Measurements from ENCODE around the gene ASPG.
A peak's percentile ranks its signal among the peaks of the same experiment; 100 is the strongest.

The ASPG gene

DNA sequence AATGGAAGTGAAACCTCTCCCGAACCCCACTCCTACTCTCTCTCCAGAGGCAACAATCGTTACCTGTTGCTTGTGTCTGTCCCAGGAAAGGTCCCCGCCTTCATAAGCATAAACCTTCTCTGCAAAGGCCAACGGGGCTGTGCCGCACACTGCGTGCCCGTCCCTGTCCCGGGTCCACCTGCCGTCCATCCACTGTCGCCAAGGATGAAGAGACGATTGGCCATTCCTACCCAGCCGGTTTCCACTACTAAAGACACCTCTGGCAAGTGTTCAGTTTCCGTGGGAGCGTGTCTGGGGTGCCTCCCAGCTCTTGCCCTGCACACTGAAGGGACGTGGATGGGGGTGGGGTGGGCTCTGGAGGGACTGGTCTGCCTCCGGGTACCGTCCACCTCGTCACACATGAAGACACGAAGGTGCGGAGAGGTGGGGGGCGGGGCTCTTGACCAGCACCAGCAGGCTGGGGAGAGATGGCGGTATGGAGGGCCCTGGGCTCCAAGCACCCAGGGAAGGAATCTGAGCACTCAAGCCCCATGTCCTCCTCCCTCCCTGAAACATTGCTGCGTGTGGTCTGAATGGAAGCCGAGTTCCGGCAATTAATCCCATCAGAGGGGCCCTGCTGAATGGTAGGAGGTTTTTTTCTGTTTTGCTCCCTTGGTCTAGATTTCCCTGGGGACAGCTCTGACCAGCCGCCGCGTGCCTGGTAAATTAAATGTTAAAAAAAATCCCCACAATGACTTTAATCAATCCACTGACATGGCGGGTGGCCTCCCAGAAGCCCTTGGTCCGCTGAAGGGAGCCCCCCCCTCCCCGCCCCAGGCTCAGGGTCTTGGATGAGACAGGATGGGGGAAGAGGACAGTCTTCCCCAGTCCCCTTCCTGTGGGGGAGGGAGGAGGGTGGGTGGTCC lies 48.8 kb downstream of the ASPG start:
- Histone ChIP-seq H3K9me3 (ENCODE audit: control insufficient read depth, insufficient read depth, low read depth, low read length) (peaks cover 10% of the 10 kb centered on the region), H3K4me3 (ENCODE audit: low read depth, low read length) (peak overlapping the region; percentile 59; the same call in 1 of the 2 replicates), H3K27me3 (ENCODE audit: control insufficient read depth, insufficient read depth, low read length) (peaks cover 60% of the 10 kb centered on the region), H3K36me3 (ENCODE audit: control insufficient read depth, insufficient read depth, low read length) (no peaks in the 10 kb centered on the region), H3K9ac (ENCODE audit: low read length) (no peak overlapping the region), H3K27ac (ENCODE audit: low read depth, low read length) (no peak overlapping the region), H3K4me1 (ENCODE audit: control insufficient read depth, insufficient read depth, low read length) (peaks cover 20% of the 10 kb centered on the region)

GRCh38 chr14:104135121-104135903 lies 49.8 kb downstream of the ASPG start:
- peak overlapping the region; percentile 59 for H3K4me3 ChIP-seq (ENCODE audit: low read depth, low read length)
- H3K4me1 ChIP-seq (ENCODE audit: control insufficient read depth, insufficient read depth, low read length): peaks cover 30% of the 10 kb centered on the region
- peaks cover under 1% of the 10 kb centered on the region; the same call in 1 of the 2 replicates for H3K9me3 ChIP-seq (ENCODE audit: control insufficient read depth, insufficient read depth, low read depth, low read length)
- H3K27me3 ChIP-seq (ENCODE audit: control insufficient read depth, insufficient read depth, low read length): peaks cover 60% of the 10 kb centered on the region
- peak overlapping the region; percentile 20 for H3K9ac ChIP-seq (ENCODE audit: low read length)
- no peak overlapping the region for H3K27ac ChIP-seq (ENCODE audit: low read depth, low read length)
- no peaks in the 10 kb centered on the region for H3K36me3 ChIP-seq (ENCODE audit: control insufficient read depth, insufficient read depth, low read length)

GRCh38 chr14:104135904-104136471 lies 50.5 kb downstream of the ASPG start:
- H3K36me3 ChIP-seq (ENCODE audit: control insufficient read depth, insufficient read depth, low read length): no peaks in the 10 kb centered on the region
- peak overlapping the region; percentile 59 for H3K4me3 ChIP-seq (ENCODE audit: low read depth, low read length)
- H3K27me3 ChIP-seq (ENCODE audit: control insufficient read depth, insufficient read depth, low read length): peaks cover 60% of the 10 kb centered on the region
- H3K4me1 ChIP-seq (ENCODE audit: control insufficient read depth, insufficient read depth, low read length): peaks cover 37% of the 10 kb centered on the region
- H3K27ac ChIP-seq (ENCODE audit: low read depth, low read length): no peak overlapping the region
- no peak overlapping the region for H3K9ac ChIP-seq (ENCODE audit: low read length)
- H3K9me3 ChIP-seq (ENCODE audit: control insufficient read depth, insufficient read depth, low read depth, low read length): no peaks in the 10 kb centered on the region

- no peak overlapping the region for H3K9ac ChIP-seq (ENCODE audit: low read length)
- H3K27me3 ChIP-seq (ENCODE audit: control insufficient read depth, insufficient read depth, low read length): peaks cover 59% of the 10 kb centered on the region
- no peak overlapping the region for H3K27ac ChIP-seq (ENCODE audit: low read depth, low read length)
- H3K4me3 ChIP-seq (ENCODE audit: low read depth, low read length): peak overlapping the region; percentile 58
- peaks cover 40% of the 10 kb centered on the region for H3K4me1 ChIP-seq (ENCODE audit: control insufficient read depth, insufficient read depth, low read length)
- H3K36me3 ChIP-seq (ENCODE audit: control insufficient read depth, insufficient read depth, low read length): peaks cover 2% of the 10 kb centered on the region; the same call in 1 of the 2 replicates
- H3K9me3 ChIP-seq (ENCODE audit: control insufficient read depth, insufficient read depth, low read depth, low read length): no peaks in the 10 kb centered on the region
Measured at GRCh38 chr14:104136472-104137296, 51.2 kb downstream of the ASPG start.

- Histone ChIP-seq H3K27me3 (ENCODE audit: control insufficient read depth, insufficient read depth, low read length) (peaks cover 51% of the 10 kb centered on the region), H3K4me3 (ENCODE audit: low read depth, low read length) (peak overlapping the region; percentile 85), H3K36me3 (ENCODE audit: control insufficient read depth, insufficient read depth, low read length) (peaks cover 4% of the 10 kb centered on the region; the same call in 1 of the 2 replicates), H3K4me1 (ENCODE audit: control insufficient read depth, insufficient read depth, low read length) (peaks cover 42% of the 10 kb centered on the region), H3K9ac (ENCODE audit: low read length) (peak overlapping the region; percentile 31), H3K9me3 (ENCODE audit: control insufficient read depth, insufficient read depth, low read depth, low read length) (no peaks in the 10 kb centered on the region), H3K27ac (ENCODE audit: low read depth, low read length) (no peak overlapping the region)
Measured at GRCh38 chr14:104137297-104138097, 52.0 kb downstream of the ASPG start.

DNA sequence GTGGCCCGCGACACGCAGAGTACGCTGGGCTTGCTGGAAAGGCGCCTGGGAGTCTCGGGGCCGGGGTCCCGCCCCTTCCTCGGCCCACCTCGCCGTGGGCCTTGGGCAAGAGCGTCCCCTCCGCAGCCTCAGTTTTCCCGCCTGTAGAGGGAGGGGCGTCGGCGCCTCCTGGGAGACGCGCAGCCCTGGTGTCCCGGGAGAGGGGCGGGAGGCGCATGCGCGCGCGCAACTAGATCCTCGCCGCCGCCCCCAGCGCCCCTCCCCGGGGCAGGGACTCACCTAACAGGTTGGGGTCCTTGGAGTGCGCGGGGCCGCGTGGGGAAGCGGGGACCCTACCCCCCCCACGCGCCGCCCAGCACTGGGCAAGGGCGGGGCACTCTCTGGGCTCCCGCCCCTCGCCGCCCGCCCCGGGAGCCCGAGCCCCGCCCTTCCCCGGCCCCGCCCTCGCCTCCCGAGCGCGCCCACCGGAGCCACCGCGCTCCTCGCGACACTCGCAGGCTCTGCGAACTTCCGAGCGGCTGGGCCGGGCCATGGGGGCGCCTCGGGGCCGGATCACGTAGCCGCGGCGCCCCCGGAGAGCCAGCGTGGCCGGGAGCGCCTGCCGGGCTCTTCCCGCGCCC lies 52.7 kb downstream of the ASPG start, which contains the start of gene KIF26A:
Gene KIF26A (plus strand): TSS at position 490 of the 620 bp plus-strand sequence. CDS start 136 bp downstream, outside the sequence.
- H3K27ac ChIP-seq (ENCODE audit: low read depth, low read length): no peak within 1 kb of the TSS
- no peaks in the 10 kb centered on the region for H3K9me3 ChIP-seq (ENCODE audit: control insufficient read depth, insufficient read depth, low read depth, low read length)
- peaks cover 4% of the 10 kb centered on the region; the same call in 1 of the 2 replicates for H3K36me3 ChIP-seq (ENCODE audit: control insufficient read depth, insufficient read depth, low read length)
- H3K27me3 ChIP-seq (ENCODE audit: control insufficient read depth, insufficient read depth, low read length): peaks cover 48% of the 10 kb centered on the region
- peaks cover 42% of the 10 kb centered on the region for H3K4me1 ChIP-seq (ENCODE audit: control insufficient read depth, insufficient read depth, low read length)
- peak within 1 kb of the TSS; percentile 62 for H3K9ac ChIP-seq (ENCODE audit: low read length)
- peak within 1 kb of the TSS; percentile 85 for H3K4me3 ChIP-seq (ENCODE audit: low read depth, low read length)

- H3K4me3 ChIP-seq (ENCODE audit: low read depth, low read length): peak overlapping the region; percentile 85
Measured at GRCh38 chr14:104138718-104139459, 53.4 kb downstream of the ASPG start.

GRCh38 chr14:104139460-104140212 lies 54.1 kb downstream of the ASPG start:
- H3K9ac ChIP-seq (ENCODE audit: low read length): peak overlapping the region; percentile 62
- peaks cover 34% of the 10 kb centered on the region for H3K27me3 ChIP-seq (ENCODE audit: control insufficient read depth, insufficient read depth, low read length)
- no peaks in the 10 kb centered on the region for H3K9me3 ChIP-seq (ENCODE audit: control insufficient read depth, insufficient read depth, low read depth, low read length)
- peaks cover 4% of the 10 kb centered on the region; the same call in 1 of the 2 replicates for H3K36me3 ChIP-seq (ENCODE audit: control insufficient read depth, insufficient read depth, low read length)
- H3K4me1 ChIP-seq (ENCODE audit: control insufficient read depth, insufficient read depth, low read length): peaks cover 42% of the 10 kb centered on the region
- H3K4me3 ChIP-seq (ENCODE audit: low read depth, low read length): peak overlapping the region; percentile 85
- H3K27ac ChIP-seq (ENCODE audit: low read depth, low read length): no peak overlapping the region

More at GRCh38 chr14:104138718-104139459, 53.4 kb downstream of the ASPG start:
- peaks cover 42% of the 10 kb centered on the region for H3K4me1 ChIP-seq (ENCODE audit: control insufficient read depth, insufficient read depth, low read length)
- H3K9me3 ChIP-seq (ENCODE audit: control insufficient read depth, insufficient read depth, low read depth, low read length): no peaks in the 10 kb centered on the region
- peaks cover 4% of the 10 kb centered on the region; the same call in 1 of the 2 replicates for H3K36me3 ChIP-seq (ENCODE audit: control insufficient read depth, insufficient read depth, low read length)
- H3K27ac ChIP-seq (ENCODE audit: low read depth, low read length): no peak overlapping the region
- H3K27me3 ChIP-seq (ENCODE audit: control insufficient read depth, insufficient read depth, low read length): peaks cover 41% of the 10 kb centered on the region
- peak overlapping the region; percentile 62 for H3K9ac ChIP-seq (ENCODE audit: low read length)
